Measurements from ENCODE around the gene PBX2.
A peak's percentile ranks its signal among the peaks of the same experiment; 100 is the strongest.

Gene PBX2

DNA sequence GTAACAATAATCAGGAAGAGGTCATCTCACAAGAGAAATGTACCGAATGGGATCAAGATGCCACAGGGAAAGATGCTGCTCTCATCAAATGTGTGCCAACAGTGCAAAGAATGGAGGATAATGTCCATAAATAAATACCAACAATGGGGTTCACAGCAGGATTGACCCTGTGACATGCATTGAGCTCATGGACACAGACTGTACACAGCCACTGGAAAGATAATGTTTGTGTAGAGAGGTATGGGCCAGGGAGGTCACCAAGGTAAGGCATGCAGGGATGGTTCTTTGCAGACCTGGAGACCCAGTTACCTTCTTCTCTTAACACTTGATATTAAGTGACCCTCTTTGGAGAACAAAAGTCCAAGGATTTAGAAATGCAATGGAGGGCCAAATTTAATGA lies 15.6 kb downstream of the PBX2 start:
- no peak for DNase-seq (ENCODE audit: low read depth)

DNA sequence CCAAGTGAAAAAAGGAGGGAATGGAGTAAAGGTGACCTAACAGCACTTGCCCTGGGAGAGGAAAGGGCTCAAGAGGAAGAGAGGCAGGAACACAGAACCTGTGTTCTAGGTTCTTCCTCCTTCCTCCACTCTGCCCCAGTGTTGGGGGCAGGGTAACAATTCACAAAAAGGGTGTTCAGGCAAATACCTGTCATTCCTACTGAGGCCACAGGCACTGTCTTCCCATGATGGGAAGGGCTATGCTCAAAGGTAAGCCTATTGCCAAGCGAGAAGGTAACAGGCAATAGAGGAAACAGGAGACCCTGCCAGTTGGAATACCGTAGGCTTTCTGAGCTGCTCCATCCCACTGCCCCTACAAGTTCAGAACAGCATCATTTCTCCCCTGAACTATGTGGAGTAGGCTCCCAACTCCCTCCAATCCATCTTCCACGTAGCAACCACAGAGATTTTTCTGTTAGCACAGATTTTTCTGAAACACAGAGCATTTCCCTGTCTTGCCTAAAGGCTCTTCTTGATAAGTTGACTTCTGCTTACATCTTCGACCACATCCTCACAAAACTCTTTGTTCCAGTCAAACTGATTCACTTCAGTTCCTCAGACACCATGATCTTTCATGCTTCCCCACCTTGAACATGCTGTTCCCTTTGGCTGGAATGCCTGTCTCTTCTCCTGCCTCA lies 16.8 kb downstream of the PBX2 start:
- DNase-seq (ENCODE audit: low read depth) = no peak

DNA sequence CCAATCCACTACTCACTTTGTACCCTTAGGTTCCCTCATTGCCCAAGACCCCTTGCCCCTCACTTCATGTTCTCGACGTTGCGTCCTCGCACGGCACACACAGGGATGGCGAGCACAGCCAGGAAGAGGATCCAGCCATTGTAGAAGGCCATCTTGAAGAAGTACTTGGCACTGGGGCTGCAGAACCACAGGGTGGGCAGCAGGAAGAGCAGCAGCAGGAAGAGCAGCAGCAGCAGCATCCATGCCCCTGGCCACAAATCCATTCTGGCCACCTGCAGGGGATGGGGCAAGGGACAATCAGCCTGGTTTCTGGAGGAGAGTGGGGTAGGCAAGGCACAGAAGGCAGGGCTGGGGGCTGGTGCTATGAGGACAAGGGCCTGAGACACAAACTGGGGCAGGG lies 18.8 kb downstream of the PBX2 start:
- no peak for DNase-seq (ENCODE audit: low read depth)

DNA sequence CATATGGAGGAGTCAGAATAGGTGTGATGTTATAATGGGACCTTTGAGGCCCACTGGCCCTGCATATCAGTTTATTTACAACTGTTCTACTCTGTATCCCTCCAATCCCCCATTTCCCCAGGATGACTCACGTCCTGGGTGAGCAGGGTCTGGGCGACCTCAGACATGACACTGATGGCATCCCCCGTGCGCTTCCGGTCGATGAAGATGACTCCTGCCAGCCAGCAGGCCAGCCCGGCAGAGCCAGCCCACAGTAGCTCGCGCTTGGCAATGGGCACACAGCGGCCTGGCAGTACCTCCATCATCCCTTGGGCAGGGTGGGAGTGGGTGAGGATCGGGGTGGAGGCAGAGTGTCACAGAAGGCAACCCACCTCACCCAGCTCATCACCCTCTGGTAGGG lies 19.7 kb downstream of the PBX2 start:
- DNase-seq (ENCODE audit: low read depth) = no peak

DNA sequence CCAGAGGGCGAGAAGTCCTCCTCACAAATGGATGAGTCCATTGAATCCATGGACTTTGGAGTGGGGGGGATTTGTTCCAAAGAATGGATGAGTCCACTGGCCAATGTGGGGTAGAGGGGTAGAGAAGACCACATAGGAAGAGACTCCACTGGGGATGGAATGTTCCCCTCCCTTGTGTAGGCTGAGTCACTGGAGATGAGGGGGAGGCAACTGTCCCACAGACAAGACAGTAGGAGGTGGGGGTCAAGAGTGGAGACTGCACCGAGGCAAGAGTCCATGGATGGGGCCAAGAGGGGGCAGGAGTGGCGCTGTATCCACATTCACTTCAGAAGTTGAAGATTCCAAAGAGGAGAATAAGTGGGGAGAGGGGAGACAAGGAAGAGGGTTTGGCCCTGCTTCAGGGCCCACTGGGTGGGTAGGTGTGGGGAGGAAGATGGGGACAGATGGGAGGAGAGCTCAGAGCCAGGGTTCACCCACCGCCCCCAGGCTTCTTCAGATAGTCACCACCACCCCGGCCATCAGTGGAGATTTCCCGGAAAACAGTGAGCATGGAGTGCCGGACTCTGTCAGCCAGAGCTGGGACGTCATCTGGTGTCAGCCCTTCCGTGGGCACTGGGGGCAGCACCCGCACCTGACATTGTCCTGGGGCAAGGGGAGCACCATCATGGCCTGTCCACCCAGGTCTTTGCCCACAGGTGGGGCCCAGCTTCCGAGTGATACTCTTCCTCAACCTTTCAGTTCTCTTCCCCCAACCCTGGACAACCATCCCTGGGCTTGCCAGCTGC lies 21.0 kb downstream of the PBX2 start:
- no peak for DNase-seq (ENCODE audit: low read depth)

DNA sequence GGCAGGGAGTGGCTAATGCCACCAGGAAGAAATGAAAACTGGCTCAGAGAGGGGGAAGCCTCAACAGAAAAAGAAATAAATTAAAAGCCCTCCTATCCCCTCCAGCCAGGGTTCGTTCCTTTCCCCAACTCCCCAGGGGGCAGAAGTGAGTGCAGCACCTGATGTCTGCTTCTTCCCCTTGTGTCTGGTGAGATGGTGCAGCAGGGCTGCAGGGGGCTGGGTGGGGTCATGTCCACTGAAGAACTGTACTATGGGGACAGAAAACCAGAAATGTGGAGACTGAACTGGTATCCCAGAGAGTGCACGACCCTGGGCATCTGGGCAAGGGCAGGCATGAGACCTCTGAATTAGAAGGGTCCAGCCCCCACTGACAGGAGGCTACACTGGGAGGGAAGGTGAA lies 21.7 kb downstream of the PBX2 start:
- no peak for DNase-seq (ENCODE audit: low read depth)

DNA sequence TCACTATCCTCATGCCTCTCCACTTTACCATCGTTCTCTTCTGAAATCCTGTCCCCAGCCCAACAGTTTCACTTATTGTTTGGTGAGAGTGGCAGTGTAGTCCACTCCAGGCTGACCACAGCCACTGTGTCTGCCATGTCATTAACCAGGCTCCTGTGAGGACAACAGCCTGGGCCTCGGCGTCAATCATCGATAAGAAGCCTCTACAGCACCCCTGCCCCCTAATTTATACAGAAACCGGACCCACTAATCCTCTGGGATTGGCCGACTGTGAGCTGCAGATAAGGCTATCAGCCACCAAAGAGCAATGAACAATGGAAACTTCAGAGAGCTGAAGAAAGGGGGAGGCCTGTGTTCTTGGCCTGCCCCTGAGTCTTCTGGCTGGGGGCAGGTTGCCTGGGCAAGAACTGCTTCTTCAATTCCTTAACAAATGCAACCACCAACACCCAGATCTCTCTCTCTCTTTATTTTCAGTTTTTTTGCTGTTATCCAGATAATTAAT lies 22.2 kb downstream of the PBX2 start:
- no peak for DNase-seq (ENCODE audit: low read depth)

DNA sequence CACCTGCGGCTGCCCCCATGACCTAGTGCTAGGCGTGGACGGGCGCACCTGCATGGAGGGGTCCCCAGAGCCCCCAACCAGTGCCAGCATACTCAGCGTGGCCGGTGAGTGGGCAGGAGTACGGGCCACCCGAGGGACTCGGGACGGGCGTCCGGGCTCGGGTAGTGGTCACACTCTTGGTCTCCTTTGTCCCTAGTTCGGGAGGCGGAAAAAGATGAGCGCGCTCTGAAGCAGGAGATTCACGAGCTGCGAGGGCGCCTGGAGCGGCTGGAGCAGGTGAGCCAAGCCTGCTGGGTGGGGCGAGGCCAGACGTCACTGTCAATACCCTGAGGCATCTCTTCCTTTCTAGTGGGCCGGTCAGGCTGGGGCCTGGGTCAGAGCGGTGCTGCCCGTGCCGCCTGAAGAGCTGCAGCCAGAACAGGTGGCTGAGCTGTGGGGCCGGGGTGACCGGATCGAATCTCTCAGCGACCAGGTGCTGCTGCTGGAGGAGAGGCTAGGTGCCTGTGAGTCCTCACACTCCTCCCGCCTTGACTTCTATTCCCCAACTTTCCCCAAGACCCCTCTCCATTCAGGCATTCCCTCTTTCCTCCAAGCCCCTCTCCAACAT lies 22.7 kb downstream of the PBX2 start:
- no peak for DNase-seq (ENCODE audit: low read depth)

DNA sequence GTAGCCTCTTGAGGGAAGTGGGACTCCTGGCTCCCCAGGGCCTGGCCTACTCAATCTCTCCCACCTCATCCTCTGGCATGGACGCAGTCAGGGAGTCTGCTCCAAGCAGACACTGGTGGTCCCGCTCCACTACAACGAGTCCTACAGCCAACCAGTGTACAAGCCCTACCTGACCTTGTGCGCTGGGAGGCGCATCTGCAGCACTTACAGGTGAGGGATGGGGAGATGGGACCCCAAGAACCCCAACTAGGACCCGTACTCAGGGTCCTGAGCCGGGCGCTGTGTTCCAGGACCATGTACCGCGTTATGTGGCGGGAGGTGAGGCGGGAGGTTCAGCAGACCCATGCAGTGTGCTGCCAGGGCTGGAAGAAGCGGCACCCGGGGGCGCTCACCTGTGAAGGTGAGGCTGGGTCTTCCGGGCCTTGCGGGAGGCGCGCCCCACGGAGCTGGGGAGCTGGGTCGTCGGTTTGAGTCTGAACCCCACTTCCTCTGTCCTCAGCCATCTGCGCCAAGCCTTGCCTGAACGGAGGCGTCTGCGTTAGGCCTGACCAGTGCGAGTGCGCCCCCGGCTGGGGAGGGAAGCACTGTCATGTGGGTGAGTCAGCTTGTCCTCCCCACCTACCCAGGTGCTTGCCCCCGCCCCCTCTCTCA lies 23.5 kb downstream of the PBX2 start:
- DNase-seq (ENCODE audit: low read depth) = no peak

DNA sequence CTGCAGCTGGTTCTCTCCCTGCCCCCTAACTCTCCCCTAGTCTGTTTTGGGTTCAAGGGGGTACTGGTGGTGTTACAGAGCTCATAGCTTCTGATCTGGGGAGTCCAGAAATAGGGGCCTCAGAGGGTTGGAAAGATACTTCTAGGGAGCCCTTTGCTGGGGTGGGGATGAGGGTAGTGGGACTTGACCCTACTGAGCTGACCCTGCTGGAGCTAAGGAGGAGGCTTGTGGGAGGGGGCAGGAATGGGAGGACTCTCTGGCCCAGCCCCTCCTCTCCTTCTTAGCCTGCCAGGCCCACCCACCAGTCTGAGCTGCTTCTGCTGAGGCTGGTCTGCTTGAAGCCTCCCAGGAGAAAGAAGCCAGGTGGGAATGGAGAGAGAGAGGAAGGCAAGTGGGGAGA lies 25.7 kb downstream of the PBX2 start, which contains the start of gene EGFL8:
Gene EGFL8, plus strand, starts transcription at position 301 of the 400 bp plus-strand sequence. CDS start 1,571 bp downstream, outside the sequence.
- DNase-seq (ENCODE audit: low read depth) = no peak

DNA sequence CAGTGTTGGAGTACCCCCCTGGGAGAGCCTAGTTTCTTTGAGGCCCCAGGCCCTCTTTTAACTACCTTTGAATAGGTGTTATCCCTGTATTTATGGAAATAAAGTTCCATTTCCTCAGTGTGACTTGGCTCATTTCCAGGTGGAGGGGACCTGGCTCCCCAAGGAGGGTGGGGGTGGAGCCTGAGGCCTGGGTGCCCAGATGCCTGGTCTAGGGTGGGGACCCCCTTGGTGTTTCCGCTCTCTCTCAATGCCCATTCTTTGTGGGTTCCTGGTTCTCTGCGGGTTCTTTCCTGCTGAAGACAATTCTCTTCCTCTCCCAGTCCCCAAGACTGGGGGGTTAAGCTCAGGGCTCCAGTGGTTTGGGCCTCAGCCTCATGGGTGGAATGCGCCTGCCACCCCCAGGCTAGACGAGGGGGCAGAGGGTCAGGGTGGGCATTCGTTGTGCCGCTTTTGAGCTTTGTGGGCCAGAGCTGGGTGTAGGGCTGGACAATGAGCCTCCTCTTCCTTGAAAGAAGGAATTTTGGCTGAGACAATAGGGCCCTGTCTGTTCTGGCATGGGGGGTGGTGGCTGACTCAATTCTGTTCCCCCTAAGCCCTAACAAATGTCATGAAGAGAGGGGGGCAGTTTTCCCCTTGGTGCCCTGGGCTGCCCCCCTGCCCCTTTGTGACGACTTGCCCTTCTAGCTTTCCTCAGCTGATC lies 26.3 kb downstream of the PBX2 start:
- no peak for DNase-seq (ENCODE audit: low read depth)

DNA sequence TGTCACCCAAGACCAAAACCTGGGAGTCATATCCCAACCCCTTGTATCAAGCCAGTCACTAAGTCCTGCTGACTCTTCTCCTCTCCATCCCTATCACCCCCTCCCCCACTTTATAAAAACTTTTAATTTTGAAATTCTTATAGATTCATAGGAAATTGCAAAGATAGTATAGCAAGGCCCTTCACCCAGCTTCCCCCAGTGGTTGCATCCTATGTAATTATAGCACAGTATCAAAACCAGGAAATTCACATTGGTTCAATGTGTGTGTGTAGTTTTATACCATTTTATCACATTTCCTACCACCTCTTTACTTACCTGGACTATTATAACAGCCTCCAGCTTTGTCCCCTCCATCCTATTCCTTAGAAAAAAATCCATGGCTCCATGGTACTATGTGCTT lies 31.9 kb downstream of the PBX2 start:
- no peak for DNase-seq (ENCODE audit: low read depth)

DNA sequence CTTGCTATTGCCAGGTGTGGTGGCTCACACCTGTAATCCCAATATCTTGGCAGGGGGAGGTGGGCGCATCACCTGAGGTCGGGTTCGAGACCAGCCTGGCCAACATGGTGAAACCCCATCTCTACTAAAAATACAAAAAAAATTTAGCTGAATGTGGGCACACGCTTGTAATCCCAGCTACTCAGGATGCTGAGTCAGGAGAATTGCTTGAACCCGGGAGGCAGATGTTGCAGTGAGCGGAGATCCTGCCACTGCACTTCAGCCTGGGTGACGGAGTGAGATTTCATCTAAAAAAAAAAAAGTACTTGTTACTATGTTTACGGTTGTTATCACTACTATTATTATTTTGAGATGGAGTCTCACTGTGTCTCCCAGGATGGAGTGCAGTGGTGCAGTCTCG lies 33.1 kb downstream of the PBX2 start:
- DNase-seq (ENCODE audit: low read depth) = no peak

DNA sequence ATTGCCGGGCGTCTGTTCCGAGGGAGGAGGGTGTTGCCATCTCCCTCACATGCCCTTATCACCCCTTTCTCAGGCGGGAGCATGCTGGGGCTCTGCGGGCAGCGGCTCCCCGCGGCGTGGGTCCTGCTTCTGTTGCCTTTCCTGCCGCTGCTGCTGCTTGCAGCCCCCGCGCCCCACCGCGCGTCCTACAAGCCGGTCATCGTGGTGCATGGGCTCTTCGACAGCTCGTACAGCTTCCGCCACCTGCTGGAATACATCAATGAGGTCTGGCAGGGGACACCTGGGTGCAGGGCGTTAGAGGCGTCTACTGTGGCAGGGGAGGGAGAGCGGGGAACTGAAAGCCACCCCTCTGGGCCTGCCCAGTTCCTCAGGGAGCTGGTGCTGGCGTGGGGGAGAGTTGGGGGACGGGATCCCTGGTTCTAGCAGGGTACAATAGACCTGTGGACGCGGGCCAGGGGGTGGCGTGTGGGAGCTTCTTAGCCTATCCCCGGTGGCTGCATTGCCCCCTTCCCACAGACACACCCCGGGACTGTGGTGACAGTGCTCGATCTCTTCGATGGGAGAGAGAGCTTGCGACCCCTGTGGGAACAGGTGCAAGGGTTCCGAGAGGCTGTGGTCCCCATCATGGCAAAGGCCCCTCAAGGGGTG lies 35.4 kb downstream of the PBX2 start:
- no peak for DNase-seq (ENCODE audit: low read depth)

DNA sequence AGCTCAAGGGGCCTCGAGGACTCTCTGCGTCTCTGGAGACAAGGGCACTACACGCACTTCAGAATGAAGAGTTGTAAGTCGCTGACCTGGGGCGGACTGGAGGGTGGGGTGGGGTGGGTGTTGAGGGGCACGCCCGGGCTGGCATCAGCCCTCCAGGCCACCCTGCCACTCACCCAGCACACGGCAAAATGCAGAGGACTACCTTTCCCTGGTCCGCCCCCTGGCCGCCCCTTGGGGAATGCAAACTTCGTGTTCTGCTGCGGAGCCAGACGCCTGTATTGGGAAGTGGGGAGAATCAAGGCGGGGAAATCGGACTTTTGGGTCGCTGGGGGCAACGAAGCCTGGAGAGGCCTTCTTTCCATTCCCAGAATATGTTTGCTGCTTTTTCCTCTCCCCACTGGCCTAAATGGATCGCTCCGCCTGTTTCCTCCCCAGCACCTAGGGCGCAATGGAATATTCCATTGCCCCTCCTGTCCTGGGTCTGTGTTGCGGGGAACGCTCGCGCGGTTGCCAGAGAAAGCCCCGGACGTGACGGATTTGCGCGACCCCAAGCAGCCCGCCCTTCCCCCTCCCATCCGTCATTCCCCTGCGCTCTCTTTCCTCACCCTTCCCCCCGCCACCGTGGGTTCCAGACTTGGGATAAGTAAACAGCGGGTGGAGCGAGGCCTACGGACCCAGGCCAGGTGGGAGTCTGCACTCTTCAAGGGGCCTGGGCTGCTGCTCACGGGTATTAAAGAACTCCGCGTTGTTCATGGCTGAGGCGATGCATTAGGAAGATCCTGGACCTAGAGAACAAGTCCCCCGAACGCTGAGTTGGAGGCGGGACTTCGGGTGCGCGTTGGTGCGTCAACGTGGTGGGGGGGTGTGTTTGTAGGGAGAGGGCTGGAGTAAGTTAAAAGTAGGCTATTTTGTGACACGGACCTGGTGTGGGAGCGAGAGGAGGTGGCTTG lies 36.2 kb downstream of the PBX2 start, which contains the start of gene PPT2:
Gene PPT2, plus strand, starts transcription at position 578 of the 950 bp plus-strand sequence. CDS start 454 bp downstream, outside the sequence.
- peak; percentile 90 for DNase-seq (ENCODE audit: low read depth)

DNA sequence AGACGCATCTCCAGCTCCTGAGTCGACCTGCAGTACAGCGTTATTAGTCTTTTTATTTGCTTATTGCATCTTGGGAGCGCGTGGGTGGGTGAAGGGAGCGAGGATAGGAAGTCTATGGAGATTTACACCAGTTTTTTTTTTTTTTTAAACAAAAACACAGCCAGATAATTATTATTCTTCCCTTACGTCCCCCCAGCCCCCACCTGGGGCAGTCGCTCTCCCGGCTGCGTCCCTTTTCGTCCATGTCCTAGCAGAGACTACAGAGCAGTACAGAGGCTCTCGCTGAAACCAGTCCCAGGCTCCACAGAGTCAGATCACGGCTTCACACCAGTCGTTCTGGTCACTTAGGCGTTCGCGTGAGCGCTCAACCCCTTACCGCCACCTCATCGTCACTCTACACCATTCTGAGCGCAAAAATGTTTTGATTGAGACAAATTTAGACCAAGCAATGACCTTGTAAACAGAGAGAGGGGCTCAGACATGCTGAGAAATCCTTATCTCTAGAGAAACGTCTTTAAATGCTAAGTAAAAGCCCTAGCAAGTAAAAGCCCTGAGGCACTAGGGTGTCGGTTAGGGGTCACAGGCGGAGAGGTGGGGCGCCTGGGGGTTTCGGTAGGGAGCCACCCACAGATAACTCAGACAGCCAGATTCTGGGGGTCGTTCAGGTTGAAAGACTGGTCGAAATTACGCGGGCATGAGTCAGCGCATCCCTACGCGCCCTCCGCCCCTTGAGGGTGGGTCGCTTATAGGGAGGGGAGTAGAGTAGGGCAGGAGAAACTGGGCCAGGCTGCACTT lies 37.0 kb downstream of the PBX2 start:
- DNase-seq (ENCODE audit: low read depth) = no peak

DNA sequence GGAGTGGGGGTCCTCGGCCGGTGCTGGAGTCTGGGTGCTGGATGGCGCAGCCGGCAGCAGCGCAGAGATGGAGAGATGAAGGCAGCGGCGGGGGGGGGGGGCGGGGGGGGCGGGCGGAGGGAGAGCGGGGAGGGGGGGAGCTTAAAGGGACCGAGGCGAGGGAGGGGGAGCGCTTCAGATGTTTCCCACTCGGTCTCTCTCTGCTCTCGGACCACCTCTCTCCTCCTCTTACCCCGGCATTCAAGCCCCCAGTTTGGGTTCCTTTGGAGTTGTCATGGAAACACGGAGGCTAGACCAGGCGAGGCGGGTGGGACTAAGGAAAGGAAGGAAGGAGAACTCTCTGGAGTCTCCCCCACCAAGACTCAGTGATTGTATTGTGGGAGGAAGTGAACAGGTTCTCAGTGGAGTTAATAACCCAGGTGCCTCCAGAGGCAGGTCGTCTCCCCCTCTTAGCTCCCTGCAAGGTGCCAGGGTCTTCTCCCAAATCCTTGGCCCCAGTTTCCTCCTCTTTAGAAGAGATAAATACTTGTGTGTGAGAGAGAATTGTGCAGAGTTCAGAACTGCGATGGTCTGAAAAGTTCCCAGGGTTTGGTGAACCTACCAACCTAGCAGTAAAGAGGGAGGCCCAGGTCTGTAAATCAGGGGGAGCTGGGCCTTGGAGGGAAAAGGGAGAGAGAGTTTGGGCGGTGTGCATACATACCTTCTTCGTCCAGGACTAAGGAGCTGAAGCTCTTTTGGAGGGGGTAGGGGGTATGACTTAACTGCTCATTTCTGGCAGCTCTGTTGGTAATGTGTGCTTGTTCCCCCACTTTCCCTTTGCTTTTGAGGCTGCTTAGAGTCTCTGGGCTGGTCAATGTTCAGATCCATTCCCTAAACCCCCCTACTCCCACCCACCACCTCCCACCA lies 37.9 kb downstream of the PBX2 start, which contains the start of gene PRRT1:
Gene PRRT1, minus strand, starts transcription at position 77 of the 906 bp plus-strand sequence. CDS start 112 bp downstream, outside the sequence.
- no peak for DNase-seq (ENCODE audit: low read depth)

Data from HS-27A (cell line).